ENCODE measurements around the gene CPA2. TPM values are rescaled to one million over a fixed set of nuclear protein-coding genes. Genes with fewer than 3 reads are reported as not detected.
"Not testable (repeated sequence)": the region's sequence is repeated elsewhere in the genome, so short reads cannot be mapped to it uniquely, and the experiment has no call there.

CPA2 gene
- total and polyA plus RNA-seq, 7 experiments from 2014 or later: not detected

GRCh38 chr7:130248842-130249241, 17.8 kb upstream of the CPA2 start:
- H3K27ac ChIP-seq (ENCODE audit: low read depth, low read length); H3K27me3 Mint-ChIP-seq; H3K9me3 ChIP-seq (ENCODE audit: control insufficient read depth in 2 of 3, low read length in 3 of 3); H3K36me3 Mint-ChIP-seq; H3K4me1 ChIP-seq (ENCODE audit: control insufficient read depth in 2 of 2, insufficient read depth in 2 of 2, low read length in 2 of 2); H3K4me1 Mint-ChIP-seq; H3K4me3 ChIP-seq (ENCODE audit: low read length); H3K36me3 ChIP-seq (ENCODE audit: control insufficient read depth in 2 of 3, insufficient read depth in 3 of 3, low read length in 3 of 3); ATAC-seq; DNase-seq; H3K27ac Mint-ChIP-seq; H3K4me3 Mint-ChIP-seq; CTCF ChIA-PET; H3K27me3 ChIP-seq (ENCODE audit: control insufficient read depth in 2 of 2, insufficient read depth in 2 of 2, low read length in 2 of 2); POLR2A ChIA-PET: not testable (repeated sequence)
- H3K9me3 Mint-ChIP-seq: peaks cover 0 to 26% (median 9%) of the 10 kb centered on the region in 11 donors
- intact Hi-C loops (cut with micrococcal nuclease): loop anchor here in 1 of 2 donors (5.0 kb wide), 1 partner anchor 143 kb away; no protein-coding TSS in a partner anchor

- H3K4me1 Mint-ChIP-seq; H3K27ac ChIP-seq (ENCODE audit: low read depth, low read length); CTCF ChIA-PET; H3K9me3 ChIP-seq (ENCODE audit: control insufficient read depth in 2 of 3, low read length in 3 of 3); POLR2A ChIA-PET; H3K27me3 ChIP-seq (ENCODE audit: control insufficient read depth in 2 of 2, insufficient read depth in 2 of 2, low read length in 2 of 2); H3K27me3 Mint-ChIP-seq; H3K4me3 Mint-ChIP-seq; H3K36me3 Mint-ChIP-seq; H3K4me1 ChIP-seq (ENCODE audit: control insufficient read depth in 2 of 2, insufficient read depth in 2 of 2, low read length in 2 of 2); H3K27ac Mint-ChIP-seq; H3K4me3 ChIP-seq (ENCODE audit: low read length); H3K36me3 ChIP-seq (ENCODE audit: control insufficient read depth in 2 of 3, insufficient read depth in 3 of 3, low read length in 3 of 3); DNase-seq; ATAC-seq: not testable (repeated sequence)
- H3K9me3 Mint-ChIP-seq: peaks cover 0 to 30% (median 12%) of the 10 kb centered on the region in 11 donors
- intact Hi-C loops (cut with micrococcal nuclease): loop anchor here in 1 of 2 donors (5.0 kb wide), 1 partner anchor 143 kb away; no protein-coding TSS in a partner anchor
These were observed 17.0 kb upstream of the CPA2 start for GRCh38 chr7:130249626-130250025.

GRCh38 chr7:130254555-130254954, 12.1 kb upstream of the CPA2 start:
- H3K36me3 Mint-ChIP-seq: peaks cover 0 to 8% (median 5%) of the 10 kb centered on the region in 5 donors
- Histone ChIP-seq H3K4me1 (ENCODE audit: control insufficient read depth in 2 of 2, insufficient read depth in 2 of 2, low read length in 2 of 2) (no peaks in the 10 kb centered on the region), H3K27me3 (ENCODE audit: control insufficient read depth in 2 of 2, insufficient read depth in 2 of 2, low read length in 2 of 2) (no peaks in the 10 kb centered on the region), H3K9me3 (ENCODE audit: control insufficient read depth in 2 of 3, low read length in 3 of 3) (peaks cover 0 to 14% (median 0%) of the 10 kb centered on the region in 3 experiments), H3K4me3 (ENCODE audit: low read length) (no peak overlapping the region), H3K36me3 (ENCODE audit: control insufficient read depth in 2 of 3, insufficient read depth in 3 of 3, low read length in 3 of 3) (no peaks in the 10 kb centered on the region), H3K27ac (ENCODE audit: low read depth, low read length) (no peak overlapping the region)
- no peaks in the 10 kb centered on the region for H3K4me1 Mint-ChIP-seq
- H3K27ac Mint-ChIP-seq: no peak overlapping the region
- peaks cover 0 to 4% (median 0%) of the 10 kb centered on the region in 5 donors for H3K27me3 Mint-ChIP-seq
- H3K9me3 Mint-ChIP-seq: peaks cover 0 to 66% (median 28%) of the 10 kb centered on the region in 11 donors
- no peak overlapping the region for H3K4me3 Mint-ChIP-seq
- ChIA-PET CTCF (no interaction called here), POLR2A (no interaction called here)
- ATAC-seq: no peak
- intact Hi-C loops (cut with micrococcal nuclease): no loop called here
- no peak for DNase-seq

GRCh38 chr7:130256704-130257103, 10.0 kb upstream of the CPA2 start:
- peaks cover 0 to 19% (median 0%) of the 10 kb centered on the region in 3 experiments for H3K9me3 ChIP-seq (ENCODE audit: control insufficient read depth in 2 of 3, low read length in 3 of 3)
- CTCF ChIA-PET: interaction anchor here (0.6 to 1.2 kb wide), 3 partner anchors 14 to 254 kb away, joined by 3 read pairs; no protein-coding TSS in a partner anchor
- no peaks in the 10 kb centered on the region for H3K27me3 ChIP-seq (ENCODE audit: control insufficient read depth in 2 of 2, insufficient read depth in 2 of 2, low read length in 2 of 2)
- intact Hi-C loops (cut with micrococcal nuclease): no loop called here
- no peak overlapping the region for H3K4me3 ChIP-seq (ENCODE audit: low read length)
- ATAC-seq (no peak), DNase-seq (no peak)
- no peak overlapping the region for H3K27ac ChIP-seq (ENCODE audit: low read depth, low read length)
- POLR2A ChIA-PET: no interaction called here
- Mint-ChIP-seq H3K4me3 (no peak overlapping the region), H3K4me1 (no peaks in the 10 kb centered on the region), H3K9me3 (peaks cover 0 to 87% (median 30%) of the 10 kb centered on the region in 11 donors), H3K27me3 (peaks cover 0 to 4% (median 0%) of the 10 kb centered on the region in 5 donors), H3K36me3 (peaks cover 0 to 8% (median 5%) of the 10 kb centered on the region in 5 donors), H3K27ac (no peak overlapping the region)
- H3K4me1 ChIP-seq (ENCODE audit: control insufficient read depth in 2 of 2, insufficient read depth in 2 of 2, low read length in 2 of 2): no peaks in the 10 kb centered on the region
- no peaks in the 10 kb centered on the region for H3K36me3 ChIP-seq (ENCODE audit: control insufficient read depth in 2 of 3, insufficient read depth in 3 of 3, low read length in 3 of 3)

GRCh38 chr7:130258494-130259078, 8.1 kb upstream of the CPA2 start:
- intact Hi-C loops (cut with micrococcal nuclease): no loop called here
- Histone ChIP-seq H3K27me3 (ENCODE audit: control insufficient read depth in 2 of 2, insufficient read depth in 2 of 2, low read length in 2 of 2) (no peaks in the 10 kb centered on the region), H3K9me3 (ENCODE audit: control insufficient read depth in 2 of 3, low read length in 3 of 3) (peaks cover 0 to 19% (median 0%) of the 10 kb centered on the region in 3 experiments), H3K36me3 (ENCODE audit: control insufficient read depth in 2 of 3, insufficient read depth in 3 of 3, low read length in 3 of 3) (no peaks in the 10 kb centered on the region), H3K4me3 (ENCODE audit: low read length) (no peak overlapping the region), H3K4me1 (ENCODE audit: control insufficient read depth in 2 of 2, insufficient read depth in 2 of 2, low read length in 2 of 2) (no peaks in the 10 kb centered on the region), H3K27ac (ENCODE audit: low read depth, low read length) (no peak overlapping the region)
- H3K27ac Mint-ChIP-seq: no peak overlapping the region
- H3K36me3 Mint-ChIP-seq: peaks cover 0 to 7% (median 2%) of the 10 kb centered on the region in 5 donors
- ChIA-PET POLR2A (no interaction called here), CTCF (no interaction called here)
- ATAC-seq (no peak), DNase-seq (no peak)
- H3K27me3 Mint-ChIP-seq: peaks cover 0 to 4% (median 0%) of the 10 kb centered on the region in 5 donors
- H3K9me3 Mint-ChIP-seq: peaks cover 0 to 91% (median 22%) of the 10 kb centered on the region in 11 donors
- H3K4me1 Mint-ChIP-seq: no peaks in the 10 kb centered on the region
- H3K4me3 Mint-ChIP-seq: no peak overlapping the region

- POLR2A ChIA-PET: no interaction called here
- CTCF ChIA-PET: no interaction called here
- no peak overlapping the region for H3K4me3 ChIP-seq (ENCODE audit: low read length)
- Mint-ChIP-seq H3K9me3 (peaks cover 0 to 57% (median 18%) of the 10 kb centered on the region in 11 donors), H3K36me3 (peaks cover 0 to 7% (median 0%) of the 10 kb centered on the region in 5 donors), H3K27ac (no peak overlapping the region), H3K4me3 (no peak overlapping the region), H3K4me1 (no peaks in the 10 kb centered on the region), H3K27me3 (peaks cover 0 to 4% (median 0%) of the 10 kb centered on the region in 5 donors)
- no peaks in the 10 kb centered on the region for H3K36me3 ChIP-seq (ENCODE audit: control insufficient read depth in 2 of 3, insufficient read depth in 3 of 3, low read length in 3 of 3)
- H3K27ac ChIP-seq (ENCODE audit: low read depth, low read length): no peak overlapping the region
- no peaks in the 10 kb centered on the region for H3K27me3 ChIP-seq (ENCODE audit: control insufficient read depth in 2 of 2, insufficient read depth in 2 of 2, low read length in 2 of 2)
- peaks cover 0 to 15% (median 0%) of the 10 kb centered on the region in 3 experiments for H3K9me3 ChIP-seq (ENCODE audit: control insufficient read depth in 2 of 3, low read length in 3 of 3)
- DNase-seq (no peak), ATAC-seq (no peak)
- intact Hi-C loops (cut with micrococcal nuclease): no loop called here
- no peaks in the 10 kb centered on the region for H3K4me1 ChIP-seq (ENCODE audit: control insufficient read depth in 2 of 2, insufficient read depth in 2 of 2, low read length in 2 of 2)
These were observed 4.2 kb upstream of the CPA2 start for GRCh38 chr7:130262448-130262847.

- peaks cover 0 to 2% (median 0%) of the 10 kb centered on the region in 7 donors for H3K4me1 Mint-ChIP-seq
- Histone ChIP-seq H3K4me3 (ENCODE audit: low read length) (no peak overlapping the region), H3K9me3 (ENCODE audit: control insufficient read depth in 2 of 3, low read length in 3 of 3) (peaks cover 0 to 14% (median 0%) of the 10 kb centered on the region in 3 experiments), H3K4me1 (ENCODE audit: control insufficient read depth in 2 of 2, insufficient read depth in 2 of 2, low read length in 2 of 2) (no peaks in the 10 kb centered on the region), H3K27ac (ENCODE audit: low read depth, low read length) (no peak overlapping the region), H3K27me3 (ENCODE audit: control insufficient read depth in 2 of 2, insufficient read depth in 2 of 2, low read length in 2 of 2) (no peaks in the 10 kb centered on the region), H3K36me3 (ENCODE audit: control insufficient read depth in 2 of 3, insufficient read depth in 3 of 3, low read length in 3 of 3) (no peaks in the 10 kb centered on the region)
- no peak for DNase-seq
- H3K9me3 Mint-ChIP-seq: peaks cover 0 to 53% (median 18%) of the 10 kb centered on the region in 11 donors
- intact Hi-C loops (cut with micrococcal nuclease): no loop called here
- ATAC-seq: no peak
- H3K27ac Mint-ChIP-seq: no peak overlapping the region
- peaks cover 0 to 4% (median 0%) of the 10 kb centered on the region in 5 donors for H3K27me3 Mint-ChIP-seq
- ChIA-PET POLR2A (interaction anchor here (0.6 kb wide), 1 partner anchor 605 kb away, joined by 3 read pairs; no protein-coding TSS in a partner anchor), CTCF (no interaction called here)
- peaks cover 0 to 7% (median 0%) of the 10 kb centered on the region in 5 donors for H3K36me3 Mint-ChIP-seq
- no peak overlapping the region for H3K4me3 Mint-ChIP-seq
These were observed 3.5 kb upstream of the CPA2 start for GRCh38 chr7:130263130-130263529.
